H1 (cell line): Measurements from ENCODE around the gene DNAJC17. TPM values are rescaled to one million over a fixed set of nuclear protein-coding genes. Genes with fewer than 3 reads are reported as not detected.

Source experiments
- CTCF ChIA-PET: fragments of 300-600 bp; sonication (Branson Sonifier 250); formaldehyde crosslinking; loops from one replicate; lab custom pipeline; 2021; ENCODE audit not compliant: partially characterized antibody; lab: Charles Lee
- POLR2A ChIA-PET: fragments of 300-600 bp; sonication (Branson Sonifier 250); formaldehyde crosslinking; loops from one replicate; lab custom pipeline; 2021; ENCODE audit warnings: inconsistent platforms; ENCODE audit not compliant: partially characterized antibody; lab: Charles Lee
- DNase-seq, 2 experiments: peaks; one replicate each; pipeline versions ENCODE4 v3.0.0 to v3.0.0-alpha.2; 2010 to 2022; ENCODE audit warnings: low spot score in 2 of 2, low read depth in 1 of 2, mixed read lengths in 1 of 2
- FAIRE-seq: peaks from 2 replicates; lab custom pipeline; 2011; peaks lifted over from hg19 to GRCh38; lab: Jason Lieb, UNC
- H2AFZ ChIP-seq: 2 replicates; pipeline ENCODE4 v1.8.1; 2012; ENCODE audit warnings: low read length, inconsistent platforms
- H2AK5ac ChIP-seq: 2 replicates; pipeline ENCODE4 v1.6.1; 2013; ENCODE audit warnings: low read depth, low read length
- H2BK120ac ChIP-seq: replicated peaks from 2 replicates; pipeline ENCODE3; 2013; ENCODE audit warnings: low read depth, low read length, inconsistent platforms
- H2BK12ac ChIP-seq: 2 replicates; pipeline ENCODE4 v1.6.1; 2013; ENCODE audit warnings: low read depth, low read length
- H2BK15ac ChIP-seq: 2 replicates; pipeline ENCODE4 v1.6.1; 2013; ENCODE audit warnings: low read length
- H2BK20ac ChIP-seq: 2 replicates; pipeline ENCODE4 v1.6.1; 2013; ENCODE audit warnings: low read length
- H2BK5ac ChIP-seq: 2 replicates; pipeline ENCODE4 v1.6.1; 2013; ENCODE audit warnings: low read depth, low read length
- H3K14ac ChIP-seq: 2 replicates; pipeline ENCODE4 v1.6.1; 2013; ENCODE audit warnings: inconsistent platforms; ENCODE audit not compliant: insufficient read length
- H3K18ac ChIP-seq: 2 replicates; pipeline ENCODE4 v1.6.1; 2013; ENCODE audit warnings: low read length; ENCODE audit errors: extremely low read depth
- H3K23ac ChIP-seq: 2 replicates; pipeline ENCODE4 v1.6.1; 2013; ENCODE audit warnings: inconsistent platforms; ENCODE audit not compliant: insufficient read length
- H3K23me2 ChIP-seq: 2 replicates; pipeline ENCODE4 v1.6.1; 2013; ENCODE audit warnings: low read depth, low read length
- H3K27ac ChIP-seq: 2 replicates; pipeline ENCODE4 v1.6.1; 2011; ENCODE audit warnings: low read depth, low read length, inconsistent platforms
- H3K27me3 ChIP-seq, 4 experiments: replicated peaks in 1 of 4; 1 replicate in 1 of 4; 2 replicates in 3 of 4; pipeline versions ENCODE4 v1.6.1 to v1.8.1; 2011 to 2013; ENCODE audit warnings: low read length in 3 of 4, mild to moderate bottlenecking in 3 of 4, inconsistent platforms in 2 of 4, mixed read lengths in 2 of 4, moderate library complexity in 1 of 4; ENCODE audit not compliant: control insufficient read depth in 3 of 4, insufficient read depth in 3 of 4; ENCODE audit errors: extremely low read depth in 1 of 4
- H3K36me3 ChIP-seq, 4 experiments: 2 replicates each; pipeline versions ENCODE4 v1.6.1 to v1.8.1; 2011 to 2013; ENCODE audit warnings: mild to moderate bottlenecking in 4 of 4, low read length in 3 of 4, moderate library complexity in 2 of 4, control low read depth in 1 of 4, inconsistent platforms in 1 of 4; ENCODE audit not compliant: insufficient read depth in 4 of 4, control insufficient read depth in 2 of 4
- H3K4ac ChIP-seq: replicated peaks from 2 replicates; pipeline ENCODE3; 2013; ENCODE audit warnings: low read length, low read depth, mixed read lengths, inconsistent platforms; ENCODE audit not compliant: insufficient read length
- H3K4me1 ChIP-seq, 4 experiments: replicated peaks in 1 of 4; 1 replicate in 1 of 4; 2 replicates in 3 of 4; pipeline versions ENCODE4 v1.6.1 to v1.8.1; 2011 to 2013; ENCODE audit warnings: low read length in 3 of 4, inconsistent platforms in 2 of 4, mixed read lengths in 1 of 4; ENCODE audit not compliant: insufficient read depth in 4 of 4, control insufficient read depth in 3 of 4
- H3K4me2 ChIP-seq, 2 experiments: 2 replicates each; pipeline versions ENCODE4 v1.6.1 to v1.8.1; 2011 to 2013; ENCODE audit warnings: low read depth in 2 of 2, low read length in 2 of 2, control low read depth in 1 of 2, inconsistent platforms in 1 of 2, mild to moderate bottlenecking in 1 of 2; ENCODE audit not compliant: insufficient read depth in 1 of 2
- H3K4me3 ChIP-seq, 4 experiments: fragments of 200-600, 300-600 bp in 1 of 4; sonication (generic), shearing (Covaris generic), sonication (Bioruptor Twin) in 1 of 4; 2 replicates each; pipeline versions ENCODE4 v1.5.1 to v1.8.1; 2011 to 2016; ENCODE audit warnings: low read length in 4 of 4, low read depth in 3 of 4, control low read depth in 2 of 4, inconsistent platforms in 2 of 4, mild to moderate bottlenecking in 2 of 4, mixed read lengths in 1 of 4, moderate library complexity in 1 of 4; ENCODE audit not compliant: insufficient read depth in 2 of 4; ENCODE audit errors: extremely low read depth in 1 of 4
- H3K56ac ChIP-seq: replicated peaks from 2 replicates; pipeline ENCODE3; 2013; ENCODE audit warnings: low read depth, mild to moderate bottlenecking, mixed read lengths, low read length, inconsistent platforms; ENCODE audit not compliant: insufficient read length
- H3K79me1 ChIP-seq: 2 replicates; pipeline ENCODE4 v1.6.1; 2013; ENCODE audit warnings: low read depth, low read length, control low read depth
- H3K79me2 ChIP-seq, 2 experiments: 2 replicates each; pipeline versions ENCODE4 v1.6.1 to v1.8.1; 2012 to 2013; ENCODE audit warnings: low read length in 2 of 2, mild to moderate bottlenecking in 2 of 2, inconsistent platforms in 1 of 2; ENCODE audit not compliant: insufficient read depth in 2 of 2, control insufficient read depth in 1 of 2
- H3K9ac ChIP-seq, 4 experiments: replicated peaks in 1 of 4; 1 replicate in 1 of 4; 2 replicates in 3 of 4; pipeline versions ENCODE4 v1.6.1 to v1.8.1; 2011 to 2013; ENCODE audit warnings: low read depth in 3 of 4, low read length in 3 of 4, control low read depth in 2 of 4, mild to moderate bottlenecking in 2 of 4, moderate library complexity in 2 of 4, inconsistent platforms in 1 of 4; ENCODE audit errors: extremely low read depth in 1 of 4
- H3K9me3 ChIP-seq, 2 experiments: 2 replicates each; pipeline versions ENCODE4 v1.6.1 to v1.8.1; 2012 to 2013; ENCODE audit warnings: mild to moderate bottlenecking in 2 of 2, moderate library complexity in 2 of 2, control low read depth in 1 of 2, inconsistent platforms in 1 of 2, low read depth in 1 of 2, low read length in 1 of 2, mixed read lengths in 1 of 2; ENCODE audit not compliant: insufficient read depth in 2 of 2
- H4K20me1 ChIP-seq, 2 experiments: replicated peaks in 1 of 2; 2 replicates each; pipeline versions ENCODE3 to v1.8.1; 2011 to 2013; ENCODE audit warnings: inconsistent platforms in 2 of 2, low read length in 2 of 2, mild to moderate bottlenecking in 1 of 2; ENCODE audit not compliant: insufficient read depth in 2 of 2, control insufficient read depth in 1 of 2
- H4K5ac ChIP-seq: 2 replicates; pipeline ENCODE4 v1.6.1; 2013; ENCODE audit warnings: low read length, low read depth, mixed read lengths, inconsistent platforms; ENCODE audit not compliant: insufficient read length
- H4K8ac ChIP-seq: 2 replicates; pipeline ENCODE4 v1.8.0; 2013; ENCODE audit warnings: mild to moderate bottlenecking, moderate library complexity, low read length, inconsistent platforms; ENCODE audit not compliant: insufficient read depth; ENCODE audit errors: extremely low read depth
- H4K91ac ChIP-seq: replicated peaks from 2 replicates; pipeline ENCODE3; 2013; ENCODE audit warnings: low read length, mixed read lengths, inconsistent platforms; ENCODE audit not compliant: insufficient read length
- ATF3 ChIP-seq: IDR thresholded peaks from 2 replicates; pipeline ENCODE4 v1.6.1; 2011; ENCODE audit warnings: low read depth, mild to moderate bottlenecking, low read length; ENCODE audit not compliant: insufficient read depth
- CBX5 ChIP-seq: fragments of 300-800, 300-1000 bp; sonication (generic); IDR thresholded peaks from 2 replicates; pipeline ENCODE4 v1.7.1; 2016; ENCODE audit warnings: antibody characterized with exemption, low read length, low read depth
- CREB1 ChIP-seq: IDR thresholded peaks from 2 replicates; pipeline ENCODE4 v1.6.1; 2012; ENCODE audit warnings: inconsistent platforms
- CTBP2 ChIP-seq: IDR thresholded peaks from 2 replicates; pipeline ENCODE4 v1.7.0; 2011; ENCODE audit warnings: borderline replicate concordance, mild to moderate bottlenecking, moderate library complexity, mixed read lengths, low read length; ENCODE audit not compliant: insufficient read depth, insufficient read length
- CTCF ChIP-seq, 3 experiments: IDR thresholded peaks; 1 replicate in 2 of 3; 2 replicates in 1 of 3; pipeline versions ENCODE4 v1.5.1 to v1.6.1; 2011; ENCODE audit warnings: low read length in 3 of 3, mild to moderate bottlenecking in 3 of 3, inconsistent platforms in 2 of 3, low read depth in 1 of 3, moderate library complexity in 1 of 3; ENCODE audit not compliant: insufficient read depth in 1 of 3; ENCODE audit errors: control extremely low read depth in 1 of 3
- HDAC6 ChIP-seq: IDR thresholded peaks from one replicate; pipeline ENCODE4 v1.7.1; 2012; ENCODE audit warnings: low read depth, mild to moderate bottlenecking, inconsistent platforms, low read length, moderate library complexity
- NRF1 ChIP-seq: IDR thresholded peaks from 2 replicates; pipeline ENCODE4 v1.6.1; 2011; ENCODE audit warnings: mild to moderate bottlenecking, low read depth, low read length, improper control_type of control experiment
- PHF8 ChIP-seq: fragments of 200-600 bp; sonication (generic); conservative IDR thresholded peaks from 2 replicates; pipeline ENCODE4 v1.7.1; 2012; ENCODE audit warnings: low read depth, mild to moderate bottlenecking, inconsistent platforms, low read length, moderate library complexity
- POLR2A ChIP-seq, 2 experiments: IDR thresholded peaks; 1 replicate in 1 of 2; 2 replicates in 1 of 2; pipeline ENCODE4 v1.6.1; 2011; ENCODE audit warnings: low read depth in 2 of 2, low read length in 2 of 2, mild to moderate bottlenecking in 2 of 2; ENCODE audit errors: control extremely low read depth in 1 of 2
- POLR2AphosphoS5 ChIP-seq: IDR thresholded peaks from 2 replicates; pipeline ENCODE4 v1.6.1; 2011; ENCODE audit warnings: low read depth, low read length
- SIN3A ChIP-seq, 2 experiments: IDR thresholded peaks in 1 of 2; conservative IDR thresholded peaks in 1 of 2; 2 replicates each; pipeline ENCODE4 v1.6.1; 2011 to 2012; ENCODE audit warnings: low read length in 2 of 2, improper control_type of control experiment in 1 of 2, low read depth in 1 of 2, mild to moderate bottlenecking in 1 of 2
- SP4 ChIP-seq: IDR thresholded peaks from 2 replicates; pipeline ENCODE4 v1.6.1; 2012; ENCODE audit warnings: low read length, inconsistent platforms
- TEAD4 ChIP-seq: IDR thresholded peaks from 2 replicates; pipeline ENCODE4 v1.6.1; 2012; ENCODE audit warnings: low read depth, low read length, inconsistent platforms, mixed read lengths
- polyA plus RNA-seq, 7 experiments: library from polyadenylated mRNA; depleted of rRNA in 3 of 7; stranded (reverse) in 5 of 7; unstranded in 2 of 7; fragments of >200 nt in 5 of 7; fragments of 200-250 nt in 2 of 7; gene quantifications; 1 replicate in 5 of 7; 2 replicates in 1 of 7; 4 replicates in 1 of 7; pipeline versions ENCODE4 v1.2.1 to v1.2.3, GENCODE V29; 2011 to 2013; ENCODE audit warnings: missing spikeins in 2 of 7, mixed read lengths in 2 of 7
- total RNA-seq: library from RNA; stranded (reverse); fragmentation: NEBNext Ultra II Directional; extraction: Animal tissue kit (Norgen Biotek cat#: 25700); gene quantifications from 2 replicates; pipeline ENCODE4 v1.2.1, GENCODE V29; 2021

DNAJC17 gene
- total and polyA plus RNA-seq, 2 of the 8 experiments (the other 6 are each of a cell fraction or from before 2014, with no cell fraction given): 39.5 to 45.4 TPM

GRCh38 chr15:40832903-40833302 is 25.6 kb upstream of the DNAJC17 start:
- Histone ChIP-seq H2BK15ac (no peak overlapping the region), H3K9ac (no peak overlapping the region), H3K18ac (no peak overlapping the region), H4K5ac (no peak overlapping the region), H3K23ac (no peak overlapping the region), H3K4me3 (no peak overlapping the region), H3K9me3 (no peaks in the 10 kb centered on the region), H2AFZ (no peak overlapping the region), H4K91ac (no peak overlapping the region), H3K27me3 (no peaks in the 10 kb centered on the region), H2BK120ac (no peak overlapping the region), H2BK5ac (no peak overlapping the region), H3K14ac (no peak overlapping the region), H3K4me1 (no peaks in the 10 kb centered on the region), H3K23me2 (no peaks in the 10 kb centered on the region), H3K4me2 (no peak overlapping the region), H3K27ac (no peak overlapping the region), H3K56ac (no peak overlapping the region), H3K4ac (no peak overlapping the region), H4K8ac (no peak overlapping the region), H2BK12ac (no peak overlapping the region), H3K79me2 (no peaks in the 10 kb centered on the region), H2BK20ac (no peak overlapping the region), H4K20me1 (no peaks in the 10 kb centered on the region), H3K36me3 (no peaks in the 10 kb centered on the region), H3K79me1 (no peaks in the 10 kb centered on the region), H2AK5ac (no peak overlapping the region)
- FAIRE-seq (no peak), DNase-seq (no peak)
- ChIA-PET POLR2A (interaction anchor here (0.7 to 1.4 kb wide), 3 partner anchors 10 to 142 kb away, joined by 3 to 6 read pairs (median 3); partner anchors contain the start of gene SPINT1), CTCF (interaction anchor here (0.6 to 2.6 kb wide), 5 partner anchors 11 to 478 kb away, joined by 3 to 8 read pairs (median 3); partner anchors contain the start of gene SPINT1)
- no peak for TF ChIP-seq CTCF (IDR thresholded peaks at IDR 0.05; ENCODE audit: control extremely low read depth in 1 of 3, insufficient read depth in 1 of 3, low read depth in 1 of 3, low read length in 3 of 3)
- TF ChIP-seq HDAC6: no peak
- TF ChIP-seq SIN3A (conservative IDR thresholded peaks at IDR 0.05 in 1 of 2, IDR thresholded peaks at IDR 0.05 in 1 of 2; ENCODE audit: low read depth in 1 of 2, low read length in 2 of 2): no peak
- no peak for TF ChIP-seq POLR2AphosphoS5
- no peak for TF ChIP-seq CBX5
- no peak for TF ChIP-seq CREB1
- TF ChIP-seq ATF3: no peak
- TF ChIP-seq TEAD4: no peak
- no peak for TF ChIP-seq CTBP2
- no peak for TF ChIP-seq SP4
- no peak for TF ChIP-seq PHF8
- TF ChIP-seq NRF1: no peak
- TF ChIP-seq POLR2A (IDR thresholded peaks at IDR 0.05; ENCODE audit: control extremely low read depth in 1 of 2, low read depth in 2 of 2, low read length in 2 of 2): no peak
